OCI-LY3 (cell line): ENCODE data around the gene HECA.

Source experiments
- CTCF ChIP-seq: fragments of 200-600, 300-600 bp; sonication (generic); IDR thresholded peaks from 2 replicates; pipeline ENCODE4 v1.5.1; 2014; ENCODE audit warnings: antibody characterized with exemption, low read length, low read depth
- EZH2phosphoT487 ChIP-seq: fragments of 200-600 bp; shearing (Covaris generic); IDR thresholded peaks from 2 replicates; pipeline ENCODE4 v1.6.1; 2018; ENCODE audit warnings: antibody characterized with exemption, mixed run types, low read depth

- no peak for TF ChIP-seq CTCF
- no peak for TF ChIP-seq EZH2phosphoT487
Measured at GRCh38 chr6:139164001-139164400, 29.1 kb downstream of the HECA start.
